Endothelial cell of umbilical vein (primary cell): ENCODE results near the gene PRXL2B. TPM values are rescaled to one million over a fixed set of nuclear protein-coding genes. Genes with fewer than 3 reads are reported as not detected.

Experiments
- BruUV-seq: library from RNA; stranded (reverse); fragments of 400-500 nt; replicated peaks from 2 replicates; lab custom pipeline; 2021; lab: Mats Ljungman, UMichigan
- CTCF ChIA-PET: fragments of 300-600, 350-600 bp; sonication (Branson Sonifier 250); formaldehyde crosslinking; loops from one replicate; lab custom pipeline; 2021; ENCODE audit warnings: antibody characterized with exemption, inconsistent platforms; lab: Charles Lee
- POLR2A ChIA-PET: fragments of 300-600, 350-600 bp; sonication (Branson Sonifier 250); formaldehyde crosslinking; loops from one replicate; lab custom pipeline; 2021; ENCODE audit warnings: antibody characterized with exemption, inconsistent platforms; lab: Charles Lee
- DNase-seq: peaks from one replicate; pipeline ENCODE4 v3.0.0-alpha.2; 2011; ENCODE audit warnings: low read depth, low spot score
- FAIRE-seq: peaks from 2 replicates; lab custom pipeline; 2011; peaks lifted over from hg19 to GRCh38; lab: Jason Lieb, UNC
- H2AFZ ChIP-seq: 2 replicates; pipeline ENCODE4 v1.6.0; 2012; ENCODE audit warnings: low read depth, low read length, control low read depth, inconsistent platforms
- H3K27ac ChIP-seq: 2 replicates; pipeline ENCODE4 v1.5.1; 2011; ENCODE audit warnings: low read depth, mild to moderate bottlenecking, control low read depth, low read length, moderate library complexity; ENCODE audit not compliant: insufficient read depth
- H3K27me3 ChIP-seq, 2 experiments: 2 replicates each; pipeline versions ENCODE4 v1.6.0 to v1.6.1; 2011; ENCODE audit warnings: low read length in 2 of 2, mixed read lengths in 1 of 2; ENCODE audit not compliant: control insufficient read depth in 2 of 2, insufficient read depth in 2 of 2
- H3K36me3 ChIP-seq, 2 experiments: 2 replicates in 1 of 2; 3 replicates in 1 of 2; pipeline ENCODE4 v1.5.1; 2011; ENCODE audit warnings: low read length in 2 of 2, mild to moderate bottlenecking in 1 of 2, moderate library complexity in 1 of 2; ENCODE audit not compliant: control insufficient read depth in 2 of 2, insufficient read depth in 2 of 2; ENCODE audit errors: extremely low read depth in 1 of 2
- H3K4me1 ChIP-seq: 3 replicates; pipeline ENCODE4 v1.5.1; 2011; ENCODE audit warnings: mild to moderate bottlenecking, low read length; ENCODE audit not compliant: control insufficient read depth, insufficient read depth; ENCODE audit errors: extremely low read depth
- H3K4me2 ChIP-seq: 2 replicates; pipeline ENCODE4 v1.6.1; 2011; ENCODE audit warnings: low read length, control low read depth, mixed read lengths; ENCODE audit not compliant: insufficient read depth
- H3K4me3 ChIP-seq, 3 experiments: fragments of 200-600 bp in 1 of 3; sonication (generic), shearing (Covaris generic) in 1 of 3; replicated peaks in 1 of 3; 2 replicates each; pipeline ENCODE4 v1.5.1; 2011 to 2016; ENCODE audit warnings: control low read depth in 3 of 3, low read length in 3 of 3, mild to moderate bottlenecking in 2 of 3, inconsistent platforms in 1 of 3, low read depth in 1 of 3, moderate library complexity in 1 of 3; ENCODE audit not compliant: insufficient read depth in 1 of 3
- H3K79me2 ChIP-seq: 2 replicates; pipeline ENCODE4 v1.6.0; 2012; ENCODE audit warnings: low read length, inconsistent platforms; ENCODE audit not compliant: control insufficient read depth, insufficient read depth
- H3K9ac ChIP-seq: replicated peaks from 2 replicates; pipeline ENCODE3; 2011; ENCODE audit warnings: low read length, control low read depth; ENCODE audit not compliant: insufficient read depth; ENCODE audit errors: extremely low read depth
- H3K9me1 ChIP-seq: replicated peaks from 3 replicates; pipeline ENCODE4 v1.6.0; 2011; ENCODE audit warnings: mild to moderate bottlenecking, low read length; ENCODE audit not compliant: control insufficient read depth, insufficient read depth; ENCODE audit errors: extremely low read depth
- H3K9me3 ChIP-seq: replicated peaks from 2 replicates; pipeline ENCODE4 v1.5.1; 2012; ENCODE audit warnings: low read length, inconsistent platforms; ENCODE audit not compliant: control insufficient read depth, insufficient read depth
- H4K20me1 ChIP-seq: replicated peaks from 2 replicates; pipeline ENCODE3; 2011; ENCODE audit warnings: mild to moderate bottlenecking, low read length; ENCODE audit not compliant: control insufficient read depth, insufficient read depth; ENCODE audit errors: extremely low read depth
- MYC ChIP-seq: IDR thresholded peaks from one replicate; pipeline ENCODE4 v1.6.1; 2011; ENCODE audit warnings: mild to moderate bottlenecking, low read depth, low read length
- dilution Hi-C: fragments of 300-500 bp; cut with MboI; formaldehyde crosslinking; loops from one replicate; pipeline ENCODE4 v1.15.0; 2019; ENCODE audit warnings: low sequenced_read_pairs; ENCODE audit not compliant: extremely low pct_ligation_motif_present
- intact Hi-C: fragments of 100-400 bp; cut with micrococcal nuclease; formaldehyde crosslinking; loops from one replicate; pipeline ENCODE4 v1.10.0; 2022
- polyA plus RNA-seq, 4 experiments: library from polyadenylated mRNA; depleted of rRNA in 3 of 4; stranded (reverse) in 3 of 4; unstranded in 1 of 4; fragments of >200 nt; gene quantifications; 2 replicates each; pipeline versions ENCODE4 v1.2.1 to v1.2.3, GENCODE V29; 2011 to 2012; ENCODE audit warnings: missing spikeins in 1 of 4
- total RNA-seq: library from RNA; stranded (reverse); gene quantifications from 2 replicates; pipeline ENCODE4 v1.2.3, GENCODE V29; 2021
- TF ChIP-seq, protein P1 (sequence below), 2 donors: IDR thresholded peaks; 1 replicate in 1 of 2; 2 replicates in 1 of 2; pipeline ENCODE4 v1.5.1; 2011; ENCODE audit warnings: low read length in 2 of 2, mild to moderate bottlenecking in 2 of 2, moderate library complexity in 2 of 2, control low read depth in 1 of 2, inconsistent platforms in 1 of 2, low read depth in 1 of 2; ENCODE audit not compliant: insufficient read depth in 1 of 2; ENCODE audit errors: extremely low read depth in 1 of 2

Gene PRXL2B
- total and polyA plus RNA-seq, 2 donors (not counting 3 experiments of a cell fraction or from before 2014, with no cell fraction given): 29.6 to 55.8 TPM

DNA sequence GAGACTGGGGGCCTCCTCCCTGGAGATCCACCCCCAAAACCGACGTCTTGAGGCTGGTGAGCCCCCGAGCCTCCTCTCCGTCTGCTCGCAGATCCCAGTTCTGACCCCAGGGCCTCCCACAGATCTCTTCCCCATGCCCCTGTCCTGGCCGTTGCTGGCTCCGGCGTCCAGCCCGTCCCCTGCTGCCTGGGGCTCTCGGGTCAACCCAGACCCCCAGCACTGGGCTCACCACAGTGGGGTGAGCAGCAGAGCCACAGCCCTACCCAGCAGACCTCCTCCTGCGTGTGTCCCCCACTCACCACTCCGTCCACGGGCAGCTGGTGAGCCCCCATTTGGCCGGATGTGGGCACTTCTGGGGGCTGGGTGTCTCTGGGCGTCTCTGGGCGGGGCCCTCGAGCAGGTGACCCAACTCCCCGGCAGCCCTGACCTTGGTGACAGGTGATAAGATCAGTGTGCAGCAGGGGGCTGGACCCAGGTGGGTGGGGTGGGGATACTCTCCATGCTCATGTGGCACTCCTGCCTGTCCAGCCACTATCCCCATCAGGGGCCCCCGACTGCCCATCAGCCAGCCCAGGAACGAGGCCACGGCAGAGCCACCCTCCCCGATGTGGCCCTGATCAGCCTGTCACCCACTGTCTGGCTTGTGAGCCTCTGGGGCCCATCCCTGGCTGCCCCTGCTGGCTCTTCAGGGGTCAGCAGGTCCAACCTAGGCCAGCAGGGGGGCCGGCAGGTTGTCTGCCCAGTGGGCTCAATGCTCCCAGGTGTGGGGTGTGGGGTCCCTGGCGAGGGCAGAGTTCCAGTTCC, 29.7 kb upstream of the PRXL2B start:
- Histone ChIP-seq H3K36me3 (peaks cover 0 to 7% of the 10 kb centered on the region in 2 experiments), H3K27me3 (no peaks in the 10 kb centered on the region), H3K9me3 (no peaks in the 10 kb centered on the region), H3K4me2 (peak overlapping the region; percentile 60), H3K27ac (peak overlapping the region; percentile 53), H3K9ac (peak overlapping the region; percentile 37), H3K4me1 (peaks cover 23% of the 10 kb centered on the region), H3K4me3 (peak overlapping the region; percentile 15 to 38 (median 28)), H3K9me1 (no peaks in the 10 kb centered on the region), H2AFZ (peak overlapping the region; percentile 81), H3K79me2 (no peaks in the 10 kb centered on the region), H4K20me1 (no peaks in the 10 kb centered on the region)
- no peak for FAIRE-seq
- DNase-seq: no peak
- BruUV-seq: TSS peak; percentile 53
- dilution Hi-C loops: no loop called here
- POLR2A ChIA-PET: interaction anchor here (1.2 kb wide), 1 partner anchor 29 kb away, joined by 3 read pairs; no protein-coding TSS in a partner anchor
- intact Hi-C loops: loop anchor here (1.0 kb wide), 2 partner anchors 21 to 86 kb away; no protein-coding TSS in a partner anchor
- CTCF ChIA-PET: interaction anchor here (0.9 to 2.9 kb wide), 4 partner anchors 10 to 142 kb away, joined by 5 to 23 read pairs (median 10); partner anchors contain the start of gene PRXL2B
- no peak for TF ChIP-seq MYC
- TF ChIP-seq, protein P1, sequence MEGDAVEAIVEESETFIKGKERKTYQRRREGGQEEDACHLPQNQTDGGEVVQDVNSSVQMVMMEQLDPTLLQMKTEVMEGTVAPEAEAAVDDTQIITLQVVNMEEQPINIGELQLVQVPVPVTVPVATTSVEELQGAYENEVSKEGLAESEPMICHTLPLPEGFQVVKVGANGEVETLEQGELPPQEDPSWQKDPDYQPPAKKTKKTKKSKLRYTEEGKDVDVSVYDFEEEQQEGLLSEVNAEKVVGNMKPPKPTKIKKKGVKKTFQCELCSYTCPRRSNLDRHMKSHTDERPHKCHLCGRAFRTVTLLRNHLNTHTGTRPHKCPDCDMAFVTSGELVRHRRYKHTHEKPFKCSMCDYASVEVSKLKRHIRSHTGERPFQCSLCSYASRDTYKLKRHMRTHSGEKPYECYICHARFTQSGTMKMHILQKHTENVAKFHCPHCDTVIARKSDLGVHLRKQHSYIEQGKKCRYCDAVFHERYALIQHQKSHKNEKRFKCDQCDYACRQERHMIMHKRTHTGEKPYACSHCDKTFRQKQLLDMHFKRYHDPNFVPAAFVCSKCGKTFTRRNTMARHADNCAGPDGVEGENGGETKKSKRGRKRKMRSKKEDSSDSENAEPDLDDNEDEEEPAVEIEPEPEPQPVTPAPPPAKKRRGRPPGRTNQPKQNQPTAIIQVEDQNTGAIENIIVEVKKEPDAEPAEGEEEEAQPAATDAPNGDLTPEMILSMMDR (IDR thresholded peaks at IDR 0.05; ENCODE audit: extremely low read depth in 1 of 2, insufficient read depth in 1 of 2, low read depth in 1 of 2, low read length in 2 of 2): no peak
